22Rv1 (cell line): ENCODE measurements around the gene H19.

ENCODE experiments used
- ZFX ChIP-seq: fragments of 450-650 bp; IDR thresholded peaks from 2 replicates; pipeline ENCODE4 v1.6.1; 2017; ENCODE audit warnings: antibody characterized with exemption, borderline replicate concordance
- TF ChIP-seq, protein P1 (sequence below): fragments of 450-650 bp; IDR thresholded peaks from 2 replicates; pipeline ENCODE4 v1.5.1; 2017; ENCODE audit warnings: mild to moderate bottlenecking

DNA sequence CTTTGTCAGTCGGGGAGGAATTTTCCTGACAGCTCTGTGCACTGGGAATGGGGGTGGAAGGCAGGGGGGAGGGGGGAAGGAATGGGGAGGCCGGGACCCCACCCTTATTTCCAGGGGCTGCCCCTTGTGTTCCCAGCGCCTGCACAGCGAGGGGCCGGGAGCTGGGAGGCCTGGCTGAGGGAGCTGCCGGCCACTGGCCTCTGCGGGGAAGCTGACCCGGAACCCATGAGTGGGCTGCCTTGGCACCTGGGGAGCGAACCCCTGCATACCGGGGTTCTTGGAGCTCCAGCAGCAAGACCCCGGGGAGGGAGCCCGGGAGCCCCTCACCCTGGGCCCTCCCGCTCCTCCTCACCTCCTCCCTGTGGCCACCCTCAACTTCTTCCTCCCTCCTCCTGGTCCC is 3.5 kb downstream of the H19 start:
- TF ChIP-seq, protein P1, sequence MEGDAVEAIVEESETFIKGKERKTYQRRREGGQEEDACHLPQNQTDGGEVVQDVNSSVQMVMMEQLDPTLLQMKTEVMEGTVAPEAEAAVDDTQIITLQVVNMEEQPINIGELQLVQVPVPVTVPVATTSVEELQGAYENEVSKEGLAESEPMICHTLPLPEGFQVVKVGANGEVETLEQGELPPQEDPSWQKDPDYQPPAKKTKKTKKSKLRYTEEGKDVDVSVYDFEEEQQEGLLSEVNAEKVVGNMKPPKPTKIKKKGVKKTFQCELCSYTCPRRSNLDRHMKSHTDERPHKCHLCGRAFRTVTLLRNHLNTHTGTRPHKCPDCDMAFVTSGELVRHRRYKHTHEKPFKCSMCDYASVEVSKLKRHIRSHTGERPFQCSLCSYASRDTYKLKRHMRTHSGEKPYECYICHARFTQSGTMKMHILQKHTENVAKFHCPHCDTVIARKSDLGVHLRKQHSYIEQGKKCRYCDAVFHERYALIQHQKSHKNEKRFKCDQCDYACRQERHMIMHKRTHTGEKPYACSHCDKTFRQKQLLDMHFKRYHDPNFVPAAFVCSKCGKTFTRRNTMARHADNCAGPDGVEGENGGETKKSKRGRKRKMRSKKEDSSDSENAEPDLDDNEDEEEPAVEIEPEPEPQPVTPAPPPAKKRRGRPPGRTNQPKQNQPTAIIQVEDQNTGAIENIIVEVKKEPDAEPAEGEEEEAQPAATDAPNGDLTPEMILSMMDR, result no peak
- TF ChIP-seq ZFX, result no peak
